Hypothalamus (tissue), 51 donors: Measurements from ENCODE around the gene SCRN2.

ENCODE experiments used
- DNase-seq, 51 donors: peaks; one replicate each; lab custom pipeline; 2025; lab: John Stamatoyannopoulos, UW

Gene SCRN2

GRCh38 chr17:47808036-47808829 is 32.8 kb downstream of the SCRN2 start:
- DNase-seq, result no peak

GRCh38 chr17:47807421-47807820 is 33.7 kb downstream of the SCRN2 start:
- no peak for DNase-seq

DNA sequence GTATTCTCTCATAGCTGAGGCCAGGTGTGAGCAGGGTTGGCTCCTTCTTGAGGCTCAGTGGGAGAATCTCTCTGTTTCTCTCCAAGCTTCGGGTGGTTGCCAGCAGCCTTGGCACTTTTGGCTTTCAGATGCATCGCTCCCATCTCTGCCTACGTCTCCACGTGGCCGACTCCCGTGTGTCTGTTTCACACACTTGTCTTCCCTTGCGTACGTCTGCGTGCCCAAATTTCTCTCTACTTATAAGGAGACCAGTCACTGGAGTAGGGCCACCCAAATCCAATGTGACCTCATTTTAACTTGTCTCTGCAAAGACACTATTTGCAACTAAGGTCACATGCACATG is 34.2 kb downstream of the SCRN2 start:
- DNase-seq, result no peak

DNA sequence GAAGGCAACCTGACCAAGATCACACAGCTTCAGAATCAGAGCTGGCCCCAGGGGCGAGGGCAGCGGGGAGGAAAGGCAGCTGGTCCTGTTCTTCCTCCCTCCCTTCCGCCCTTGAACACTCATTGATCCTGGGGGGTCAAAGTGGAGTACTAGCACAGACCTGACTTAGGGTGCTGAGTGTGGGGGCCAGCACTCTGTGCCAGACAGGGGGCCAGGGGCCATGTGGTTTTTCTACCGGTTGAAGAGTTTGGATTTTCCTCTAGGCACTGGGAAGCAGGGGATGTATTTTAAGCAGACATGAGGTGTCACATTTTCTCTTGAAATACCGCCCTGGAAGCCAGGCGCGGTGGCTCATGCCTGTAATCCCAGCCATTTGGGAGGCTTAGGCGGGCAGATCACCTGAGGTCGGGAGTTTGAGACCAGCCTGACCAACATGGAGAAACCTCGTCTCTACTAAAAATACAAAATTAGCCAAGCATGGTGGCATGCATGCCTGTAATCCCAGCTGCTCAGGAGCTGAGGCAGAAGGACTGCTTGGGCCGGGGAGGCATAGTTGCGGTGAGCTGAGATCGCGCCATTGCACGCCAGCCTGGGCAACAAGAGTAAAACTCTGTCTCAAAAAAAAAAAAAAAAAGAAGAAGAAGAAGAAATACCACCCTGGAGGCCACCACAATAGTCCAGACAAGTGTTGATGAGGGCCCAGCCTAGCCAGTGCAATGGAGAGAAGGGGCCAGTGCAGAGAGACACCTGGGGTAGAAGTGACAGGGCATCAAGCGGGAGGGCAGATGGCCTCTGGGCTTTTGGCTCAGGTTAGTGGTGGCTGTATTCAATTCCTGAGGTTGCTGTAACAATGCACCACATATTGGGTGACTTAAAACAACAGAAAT is 34.8 kb downstream of the SCRN2 start:
- DNase-seq, result no peak

- no peak for DNase-seq
These were observed 36.6 kb downstream of the SCRN2 start for GRCh38 chr17:47804461-47804860.

DNA sequence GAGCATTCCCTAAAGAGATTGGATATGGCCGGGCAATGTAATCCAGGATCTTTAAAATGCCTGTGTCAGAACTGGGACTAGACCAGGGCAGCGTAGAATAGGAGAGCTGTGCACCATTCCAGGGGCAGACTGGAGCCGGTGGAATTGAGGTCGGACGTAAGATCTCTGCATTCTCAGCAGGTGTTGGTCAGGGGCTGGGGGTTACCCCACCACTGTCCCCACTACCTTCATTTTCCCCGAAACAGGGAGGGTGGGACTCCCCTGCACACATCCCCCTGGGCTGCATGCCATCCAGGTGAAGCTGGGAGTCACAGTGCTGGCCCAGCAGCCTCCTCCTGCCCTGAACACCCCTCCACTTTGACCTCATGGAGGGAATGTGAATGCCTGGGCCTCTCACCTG is 37.3 kb downstream of the SCRN2 start:
- no peak for DNase-seq

- no peak for DNase-seq
These were observed 37.9 kb downstream of the SCRN2 start for GRCh38 chr17:47803201-47803600.

DNA sequence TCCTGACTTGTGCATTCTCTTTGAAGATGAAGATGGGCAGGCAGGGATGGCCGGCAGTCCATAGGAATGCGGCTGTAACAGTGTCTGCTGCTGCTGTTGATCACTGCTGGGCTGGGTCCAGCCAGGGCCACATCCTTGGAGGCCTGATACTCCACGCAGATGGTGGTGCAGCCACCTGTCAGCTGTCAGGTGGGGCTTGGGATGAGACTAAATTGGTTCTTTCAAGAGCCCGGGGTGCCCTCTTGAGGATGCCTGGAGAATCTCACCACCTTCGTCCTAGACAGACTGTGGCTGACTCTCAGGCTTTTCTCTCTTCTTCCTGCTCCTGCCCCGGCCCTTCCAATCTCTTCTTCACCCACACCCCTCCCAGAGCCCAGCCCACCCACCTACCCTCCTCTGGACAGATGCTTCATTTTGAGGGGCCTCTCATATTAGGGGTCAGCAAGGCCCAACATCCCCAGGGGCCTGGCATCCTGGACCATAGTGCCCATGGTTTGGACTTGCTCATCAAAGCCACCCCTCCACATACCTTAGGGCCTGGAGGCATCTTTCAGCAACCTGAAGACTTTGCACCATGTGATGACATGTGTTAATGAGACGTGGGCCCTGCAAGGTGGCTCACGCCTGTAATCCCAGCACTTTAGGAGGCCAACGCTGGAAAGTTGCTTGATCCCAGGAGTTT is 38.6 kb downstream of the SCRN2 start:
- peak in 22 of 51 donors; percentile 2 to 33 (median 12) for DNase-seq

- no peak for DNase-seq
These were observed 39.2 kb downstream of the SCRN2 start for GRCh38 chr17:47801906-47802305.

DNA sequence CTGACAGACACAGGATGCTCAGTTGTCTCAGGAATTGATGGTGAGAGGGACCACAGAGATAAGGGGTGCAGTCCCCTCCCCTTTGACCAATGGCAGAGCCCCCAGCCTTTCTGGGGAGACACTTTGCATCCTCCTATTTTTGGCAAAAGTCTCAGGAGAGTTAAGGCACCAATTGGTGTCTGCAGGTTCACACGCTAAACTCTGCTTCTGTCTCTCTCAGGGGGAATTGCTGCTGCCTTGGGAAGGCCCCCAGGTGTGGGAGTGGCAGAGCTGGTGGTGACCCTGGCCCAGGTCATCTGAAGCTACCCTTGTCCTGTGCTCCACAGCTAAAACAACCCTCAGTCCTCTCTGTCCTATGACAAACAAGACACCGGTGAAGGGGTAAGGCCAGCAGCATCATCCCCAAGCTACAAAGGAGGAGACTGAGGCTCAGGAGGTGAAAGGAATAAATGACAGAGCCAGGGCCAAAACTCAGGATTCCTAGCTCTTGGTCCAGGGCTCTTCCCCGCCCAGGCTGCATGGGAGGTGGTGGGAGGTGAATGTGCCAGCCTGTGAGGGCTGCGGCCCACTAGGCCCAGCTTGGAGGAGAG is 39.8 kb downstream of the SCRN2 start:
- no peak for DNase-seq

GRCh38 chr17:47800686-47801085 is 40.4 kb downstream of the SCRN2 start:
- DNase-seq, result no peak

GRCh38 chr17:47797797-47798196 is 43.3 kb downstream of the SCRN2 start:
- DNase-seq, result no peak

- DNase-seq, result no peak
These were observed 48.1 kb downstream of the SCRN2 start for GRCh38 chr17:47792979-47793378.

GRCh38 chr17:47792457-47792856 is 48.6 kb downstream of the SCRN2 start:
- DNase-seq, result no peak

DNA sequence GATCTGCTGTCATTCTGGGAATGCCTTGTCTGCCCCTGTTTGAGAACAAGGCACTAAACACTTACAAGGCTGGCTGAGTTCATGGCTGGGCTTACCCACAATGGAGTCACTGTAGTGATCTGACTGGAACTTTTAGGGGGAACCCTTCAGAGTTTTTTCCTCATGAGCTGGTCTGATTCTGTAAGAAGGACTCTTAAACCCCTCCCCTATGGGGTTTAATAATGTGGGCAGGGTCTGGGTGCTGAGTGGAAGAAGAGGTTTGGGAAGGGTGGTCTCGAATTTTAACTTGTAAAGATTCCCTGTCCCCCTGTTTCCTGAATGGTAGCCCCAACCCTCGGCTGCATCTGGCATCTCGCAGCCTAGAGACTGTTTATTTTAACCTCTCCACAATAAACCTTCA is 50.0 kb downstream of the SCRN2 start:
- DNase-seq, result no peak

DNA sequence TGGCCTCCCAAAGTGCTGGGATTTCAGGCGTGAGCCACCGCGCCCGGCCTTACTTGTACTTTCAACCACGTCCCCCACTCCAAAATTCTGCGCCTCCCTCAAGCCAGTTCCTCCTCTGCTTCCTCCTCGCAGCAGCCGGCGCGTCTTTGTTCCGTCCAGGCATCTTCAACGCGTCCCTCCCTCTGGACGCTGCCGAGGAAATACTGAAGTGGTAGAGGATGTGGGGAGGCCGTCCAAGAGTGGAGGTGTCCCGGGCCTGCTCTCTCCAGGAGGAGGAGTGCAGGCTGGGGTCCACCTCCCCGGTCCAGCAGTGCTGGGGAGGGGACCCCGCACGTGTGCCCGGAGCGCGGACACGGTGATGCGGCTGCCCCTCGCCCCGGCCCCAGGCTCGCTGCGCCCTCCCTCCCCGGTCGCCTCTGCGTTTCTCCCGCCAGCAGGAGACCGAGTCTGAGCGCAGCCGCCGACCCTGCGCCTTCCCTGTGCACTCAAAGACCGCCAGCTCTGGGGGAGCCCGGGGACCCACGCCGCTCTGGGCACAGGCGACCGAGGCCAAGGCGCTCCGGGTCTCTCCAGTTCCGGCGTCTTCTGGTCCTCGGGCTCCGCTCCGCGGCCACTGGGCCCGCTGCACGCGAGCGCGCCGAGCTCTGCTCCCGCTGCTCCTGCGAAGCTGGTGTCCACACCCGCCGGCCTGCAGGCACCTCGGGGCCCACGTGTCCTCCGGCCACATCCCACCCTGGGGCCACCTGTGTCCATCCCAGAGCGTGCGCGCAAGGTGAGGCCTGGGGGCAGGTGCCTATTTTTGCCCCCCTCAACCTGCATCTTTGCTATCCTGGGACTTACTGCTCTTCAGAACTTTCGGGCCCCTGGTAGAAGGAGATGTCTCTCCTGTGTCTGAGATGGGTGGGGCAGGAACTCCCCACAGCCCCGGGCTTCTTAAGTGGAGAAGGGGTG is 51.2 kb downstream of the SCRN2 start:
- DNase-seq, result peak in 32 of 51 donors; percentile 1 to 66 (median 22)
